Tibial artery (tissue), 4 donors: ENCODE measurements around the gene INS.

Experiments used
- DNase-seq, 2 donors: peaks; one replicate each; pipeline ENCODE4 v3.0.0-alpha.2; 2019
- H3K27ac ChIP-seq, 2 donors: fragments of 200-600 bp; sonication (generic) in 1 of 2; 1 replicate in 1 of 2; 2 replicates in 1 of 2; pipeline ENCODE4 v1.5.1; 2018 to 2019; ENCODE audit warnings: mild to moderate bottlenecking in 1 of 2
- H3K27me3 ChIP-seq, 2 donors: fragments of 200-600 bp; sonication (generic) in 1 of 2; one replicate each; pipeline versions ENCODE4 v1.5.1 to v1.6.0; 2016 to 2019
- H3K36me3 ChIP-seq, 3 donors: fragments of 200-600 bp; sonication (generic) in 2 of 3; one replicate each; pipeline ENCODE4 v1.5.1; 2016 to 2019; ENCODE audit warnings: mild to moderate bottlenecking in 2 of 3
- H3K4me1 ChIP-seq, 4 donors: fragments of 200-600 bp; sonication (generic) in 2 of 4; 1 replicate in 3 of 4; 2 replicates in 1 of 4; pipeline ENCODE4 v1.5.1; 2016 to 2019
- H3K4me3 ChIP-seq, 2 donors: fragments of 200-600 bp; sonication (generic) in 1 of 2; 1 replicate in 1 of 2; 2 replicates in 1 of 2; pipeline ENCODE4 v1.5.1; 2018 to 2019; ENCODE audit warnings: mild to moderate bottlenecking in 2 of 2
- H3K9me3 ChIP-seq, 3 donors: fragments of 200-600 bp; sonication (generic) in 1 of 3; one replicate each; pipeline ENCODE4 v1.5.1; 2016 to 2019
- CTCF ChIP-seq, 2 experiments: fragments of 200-600 bp in 1 of 2; fragments of 450-650 bp in 1 of 2; IDR thresholded peaks; one replicate each; pipeline ENCODE4 v1.5.1; 2017 to 2019; ENCODE audit warnings: antibody characterized with exemption in 2 of 2, mild to moderate bottlenecking in 1 of 2, moderate library complexity in 1 of 2
- intact Hi-C: fragments of 100-400 bp; cut with DNase I; formaldehyde crosslinking; loops from one replicate; pipeline ENCODE4 v1.15.0; 2023; ENCODE audit warnings: low total_unique reads

Gene INS

GRCh38 chr11:2122222-2122906, 38.6 kb downstream of the INS start:
- Histone ChIP-seq H3K27me3 (peaks cover 0 to 51% of the 10 kb centered on the region in 2 donors), H3K4me1 (peaks cover 0 to 4% (median 0%) of the 10 kb centered on the region in 4 donors), H3K36me3 (no peaks in the 10 kb centered on the region), H3K9me3 (peaks cover 0 to 3% (median under 1%) of the 10 kb centered on the region in 3 donors), H3K4me3 (no peak overlapping the region), H3K27ac (no peak overlapping the region)
- no peak for TF ChIP-seq CTCF (IDR thresholded peaks at IDR 0.05)
- intact Hi-C loops: no loop called here
- no peak for DNase-seq

GRCh38 chr11:2121227-2122130, 39.5 kb downstream of the INS start:
- Histone ChIP-seq H3K27ac (no peak overlapping the region), H3K9me3 (peaks cover 0 to 9% (median 6%) of the 10 kb centered on the region in 3 donors), H3K4me1 (peaks cover 0 to 4% (median 0%) of the 10 kb centered on the region in 4 donors), H3K36me3 (no peaks in the 10 kb centered on the region), H3K4me3 (no peak overlapping the region), H3K27me3 (peaks cover 0 to 51% of the 10 kb centered on the region in 2 donors)
- intact Hi-C loops: no loop called here
- no peak for TF ChIP-seq CTCF (IDR thresholded peaks at IDR 0.05)
- DNase-seq: no peak

GRCh38 chr11:2120359-2121100, 40.5 kb downstream of the INS start:
- Histone ChIP-seq H3K27me3 (peaks cover 0 to 51% of the 10 kb centered on the region in 2 donors), H3K9me3 (peaks cover 0 to 17% (median 6%) of the 10 kb centered on the region in 3 donors), H3K36me3 (no peaks in the 10 kb centered on the region), H3K27ac (no peak overlapping the region), H3K4me1 (peaks cover 0 to 4% (median 0%) of the 10 kb centered on the region in 4 donors), H3K4me3 (no peak overlapping the region)
- DNase-seq: no peak
- no peak for TF ChIP-seq CTCF (IDR thresholded peaks at IDR 0.05)
- intact Hi-C loops: no loop called here

- TF ChIP-seq CTCF (IDR thresholded peaks at IDR 0.05): no peak
- Histone ChIP-seq H3K36me3 (no peaks in the 10 kb centered on the region), H3K4me3 (no peak overlapping the region), H3K4me1 (peaks cover 0 to 4% (median 0%) of the 10 kb centered on the region in 4 donors), H3K27ac (no peak overlapping the region), H3K27me3 (peaks cover 0 to 56% of the 10 kb centered on the region in 2 donors), H3K9me3 (peaks cover 0 to 17% (median 6%) of the 10 kb centered on the region in 3 donors)
- intact Hi-C loops: no loop called here
- DNase-seq: no peak
Measured at GRCh38 chr11:2118677-2119076, 42.3 kb downstream of the INS start.

GRCh38 chr11:2116680-2117079, 44.3 kb downstream of the INS start:
- no peak for DNase-seq
- intact Hi-C loops: no loop called here
- peaks cover 0 to 17% (median 6%) of the 10 kb centered on the region in 3 donors for H3K9me3 ChIP-seq
- no peaks in the 10 kb centered on the region for H3K4me1 ChIP-seq
- H3K4me3 ChIP-seq: no peak overlapping the region
- H3K27ac ChIP-seq: no peak overlapping the region
- H3K27me3 ChIP-seq: peaks cover 0 to 36% of the 10 kb centered on the region in 2 donors
- H3K36me3 ChIP-seq: no peaks in the 10 kb centered on the region
- TF ChIP-seq CTCF (IDR thresholded peaks at IDR 0.05): no peak
